Left renal pelvis (tissue), 4 donors: Measurements from ENCODE around the gene JMJD1C. TPM values are rescaled to one million over a fixed set of nuclear protein-coding genes. Genes with fewer than 3 reads are reported as not detected.

Experiments used
- polyA plus RNA-seq, 4 donors: library from polyadenylated mRNA; unstranded; fragments of 120-200 nt; gene quantifications; one replicate each; pipeline ENCODE4 v1.2.1, GENCODE V29; 2013; ENCODE audit not compliant: insufficient read length in 4 of 4

JMJD1C gene
- polyA plus RNA-seq, 4 donors = 98.9 to 135 (median 107) TPM

Other genes starting within 250 kb of the JMJD1C start
- 10 to 100 TPM; 27.4 to 38.7 (median 31.6) TPM for gene REEP3, start 55.4 kb upstream of the JMJD1C start, polyA plus RNA-seq